Fibroblast of skin of right quadriceps (primary cell): ENCODE results near the gene RASIP1.
A peak's percentile ranks its signal among the peaks of the same experiment; 100 is the strongest.
"Not testable (repeated sequence)": the region's sequence is repeated elsewhere in the genome, so short reads cannot be mapped to it uniquely, and the experiment has no call there.

ENCODE experiments used
- DNase-seq: peaks from one replicate; pipeline ENCODE4 v3.0.0-alpha.2; 2013

RASIP1 gene, protein sequence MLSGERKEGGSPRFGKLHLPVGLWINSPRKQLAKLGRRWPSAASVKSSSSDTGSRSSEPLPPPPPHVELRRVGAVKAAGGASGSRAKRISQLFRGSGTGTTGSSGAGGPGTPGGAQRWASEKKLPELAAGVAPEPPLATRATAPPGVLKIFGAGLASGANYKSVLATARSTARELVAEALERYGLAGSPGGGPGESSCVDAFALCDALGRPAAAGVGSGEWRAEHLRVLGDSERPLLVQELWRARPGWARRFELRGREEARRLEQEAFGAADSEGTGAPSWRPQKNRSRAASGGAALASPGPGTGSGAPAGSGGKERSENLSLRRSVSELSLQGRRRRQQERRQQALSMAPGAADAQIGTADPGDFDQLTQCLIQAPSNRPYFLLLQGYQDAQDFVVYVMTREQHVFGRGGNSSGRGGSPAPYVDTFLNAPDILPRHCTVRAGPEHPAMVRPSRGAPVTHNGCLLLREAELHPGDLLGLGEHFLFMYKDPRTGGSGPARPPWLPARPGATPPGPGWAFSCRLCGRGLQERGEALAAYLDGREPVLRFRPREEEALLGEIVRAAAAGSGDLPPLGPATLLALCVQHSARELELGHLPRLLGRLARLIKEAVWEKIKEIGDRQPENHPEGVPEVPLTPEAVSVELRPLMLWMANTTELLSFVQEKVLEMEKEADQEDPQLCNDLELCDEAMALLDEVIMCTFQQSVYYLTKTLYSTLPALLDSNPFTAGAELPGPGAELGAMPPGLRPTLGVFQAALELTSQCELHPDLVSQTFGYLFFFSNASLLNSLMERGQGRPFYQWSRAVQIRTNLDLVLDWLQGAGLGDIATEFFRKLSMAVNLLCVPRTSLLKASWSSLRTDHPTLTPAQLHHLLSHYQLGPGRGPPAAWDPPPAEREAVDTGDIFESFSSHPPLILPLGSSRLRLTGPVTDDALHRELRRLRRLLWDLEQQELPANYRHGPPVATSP

DNA sequence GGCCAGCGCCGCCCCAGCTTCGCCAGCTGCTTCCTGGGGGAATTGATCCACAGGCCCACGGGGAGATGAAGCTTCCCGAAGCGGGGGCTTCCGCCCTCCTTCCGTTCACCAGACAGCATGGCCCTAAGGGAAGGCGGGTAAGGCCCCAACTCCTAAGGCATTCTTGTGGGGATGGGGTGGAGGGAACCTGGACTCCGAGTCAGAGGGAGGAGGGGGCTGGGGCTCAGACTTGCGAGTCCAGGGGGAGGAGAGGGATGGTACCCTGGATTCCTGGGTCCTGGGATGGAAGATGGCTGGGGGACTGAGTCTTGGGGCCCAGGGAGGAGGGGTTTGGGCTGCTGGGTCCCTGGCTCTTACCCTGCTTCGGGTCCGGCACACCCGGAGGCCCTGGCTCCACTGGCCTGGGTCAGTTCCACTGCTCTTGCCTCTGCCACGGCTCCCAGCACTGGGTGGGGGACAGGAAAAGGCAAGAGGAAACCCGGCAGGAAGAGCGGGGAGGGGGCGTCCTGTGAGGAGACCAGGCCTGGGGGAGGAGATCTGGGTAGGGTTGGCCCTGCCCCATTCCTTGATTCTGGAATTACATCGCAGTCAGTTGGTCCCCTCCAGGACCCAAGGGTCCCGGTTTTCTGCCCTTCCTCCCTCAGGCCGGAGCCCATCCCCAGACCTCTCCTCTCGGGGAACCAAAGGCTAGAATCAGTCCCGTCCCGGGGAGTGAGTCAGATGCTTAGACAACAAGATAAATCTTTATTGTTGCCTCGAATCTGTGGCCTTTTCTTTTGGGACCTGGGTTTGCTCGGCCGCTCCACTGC lies at the start of gene RASIP1:
RASIP1 (minus strand) TSS at position 447 of the 809 bp plus-strand sequence; CDS start at position 119, 328 bp downstream.
- DNase-seq: no peak

DNA sequence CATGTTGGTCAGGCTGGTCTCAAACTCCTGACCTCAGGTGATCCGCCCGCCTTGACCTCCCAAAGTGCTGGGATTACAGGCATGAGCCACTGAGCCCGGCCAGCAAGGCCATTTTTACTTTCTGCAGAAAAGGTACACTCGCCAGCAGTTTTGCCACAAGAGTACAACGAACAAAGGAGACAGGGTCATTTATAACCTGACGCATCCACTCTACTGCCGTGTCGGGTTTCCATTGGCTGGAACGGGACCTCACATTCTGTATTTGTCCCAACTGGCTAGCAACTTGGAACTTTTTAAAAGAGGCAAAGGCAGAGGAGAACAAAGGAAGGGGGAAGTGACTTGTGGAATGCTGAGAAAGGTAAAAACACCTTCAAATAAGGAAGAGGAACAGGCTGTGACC lies 46.9 kb upstream of the RASIP1 start:
- DNase-seq: not testable (repeated sequence)

DNA sequence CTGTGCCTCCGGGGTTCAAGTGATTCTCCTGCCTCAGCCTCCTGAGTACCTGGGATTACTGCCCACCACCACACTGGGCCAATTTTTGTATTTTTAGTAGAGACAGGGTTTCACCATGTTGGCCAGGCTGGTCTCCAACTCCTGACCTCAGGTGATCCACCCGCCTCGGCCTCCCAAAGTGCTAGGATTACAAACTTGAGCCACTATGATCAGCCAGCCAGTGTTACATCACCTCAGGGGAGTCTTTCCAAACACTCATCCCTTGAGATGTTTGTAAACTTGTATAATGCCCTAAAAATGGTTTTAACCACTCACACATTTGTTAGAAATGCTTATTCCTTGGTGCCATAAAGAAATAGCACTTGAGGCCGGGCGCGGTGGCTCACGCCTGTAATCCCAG lies 46.0 kb upstream of the RASIP1 start:
- not testable (repeated sequence) for DNase-seq

DNA sequence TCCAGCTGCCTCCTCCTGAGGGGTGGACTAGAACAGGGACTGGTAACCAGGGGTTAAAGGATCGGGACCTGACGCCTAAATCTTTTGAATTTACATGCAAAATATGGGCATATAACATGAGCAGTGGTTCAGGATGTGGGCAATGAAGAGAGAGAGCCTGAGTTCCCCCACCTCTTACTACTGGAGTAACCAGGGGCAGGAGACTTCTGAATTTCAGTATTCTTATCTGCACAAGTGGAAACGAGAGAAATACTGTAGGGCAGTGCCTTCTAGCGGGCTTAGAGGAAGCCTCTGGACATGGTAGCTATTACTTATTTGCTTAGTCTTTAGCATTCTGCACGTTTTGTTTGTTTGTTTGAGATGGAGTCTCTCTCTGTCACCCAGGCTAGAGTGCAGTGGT lies 44.1 kb upstream of the RASIP1 start:
- no peak for DNase-seq

DNA sequence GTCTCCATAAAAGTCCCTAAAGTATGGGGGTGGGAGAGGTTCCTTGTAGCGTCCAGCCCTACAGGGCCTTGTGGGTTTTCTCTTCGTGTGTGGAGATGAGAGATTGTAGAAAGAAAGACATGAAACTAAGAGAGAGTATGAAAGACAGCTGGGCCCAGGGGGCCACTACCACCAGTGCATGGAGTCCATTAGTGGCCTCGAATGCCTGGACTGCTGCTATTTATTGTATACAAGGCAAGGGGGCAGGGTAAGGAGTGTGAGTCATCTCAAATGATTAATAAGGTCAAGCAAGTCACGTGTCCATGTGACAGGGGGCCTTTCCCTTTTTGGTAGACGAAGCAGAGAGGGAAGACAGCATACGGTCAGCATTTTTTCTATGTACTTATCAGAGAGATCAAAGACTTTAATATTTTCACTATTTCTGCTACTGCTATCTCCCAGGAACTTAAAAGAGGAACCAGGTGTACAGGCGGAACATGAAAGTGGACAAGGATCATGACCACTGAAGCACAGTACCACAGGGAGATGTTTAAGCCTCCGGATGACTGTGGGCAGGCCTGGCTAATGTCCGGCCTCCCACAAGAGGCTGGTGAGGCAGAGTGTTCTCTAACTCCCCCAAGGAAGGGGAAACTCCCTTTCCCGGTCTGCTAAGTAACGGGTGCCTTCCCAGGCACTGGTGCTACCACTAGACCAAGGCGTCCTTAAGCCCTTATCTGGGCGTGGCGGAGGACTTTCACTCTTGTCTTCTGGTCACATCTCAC lies 40.4 kb upstream of the RASIP1 start:
- peak; percentile 29 for DNase-seq

DNA sequence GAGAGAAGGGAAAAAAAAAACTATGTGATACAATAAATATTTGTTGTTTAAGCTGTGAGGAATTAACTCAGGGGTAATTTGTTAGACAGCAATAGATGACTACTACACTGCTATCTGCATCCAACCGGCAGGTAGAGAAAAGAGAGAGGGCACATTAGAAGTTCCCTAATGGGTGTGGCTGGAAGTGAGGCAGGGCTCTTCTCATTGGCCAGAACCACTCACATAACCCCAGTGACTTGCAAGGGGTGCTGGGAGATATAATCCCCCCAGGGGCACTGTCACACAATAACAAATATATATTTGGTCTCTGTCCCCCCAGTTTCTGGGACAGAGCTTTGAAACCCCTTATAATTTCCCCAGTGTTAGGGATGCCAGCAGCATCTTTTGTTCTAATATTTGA lies 39.2 kb upstream of the RASIP1 start:
- no peak for DNase-seq

DNA sequence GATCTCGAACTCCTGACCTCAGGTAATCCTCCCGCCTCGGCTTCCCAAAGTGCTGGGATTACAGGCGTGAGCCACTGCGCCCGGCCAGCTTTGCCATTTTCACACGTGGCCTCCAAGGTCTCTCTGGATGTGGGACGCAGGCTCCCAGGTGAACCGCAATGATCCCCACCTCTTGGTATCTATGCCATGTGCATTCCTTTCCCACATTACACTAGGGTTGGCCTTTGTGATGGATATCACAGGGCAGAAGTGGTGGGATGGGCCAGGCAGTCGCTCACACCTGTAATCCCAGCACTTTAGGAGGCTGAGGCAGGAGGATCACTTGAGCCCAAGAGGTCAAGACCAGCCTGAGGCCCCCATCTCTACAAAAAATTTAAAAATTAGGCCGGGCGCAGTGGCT lies 37.3 kb upstream of the RASIP1 start:
- no peak for DNase-seq

DNA sequence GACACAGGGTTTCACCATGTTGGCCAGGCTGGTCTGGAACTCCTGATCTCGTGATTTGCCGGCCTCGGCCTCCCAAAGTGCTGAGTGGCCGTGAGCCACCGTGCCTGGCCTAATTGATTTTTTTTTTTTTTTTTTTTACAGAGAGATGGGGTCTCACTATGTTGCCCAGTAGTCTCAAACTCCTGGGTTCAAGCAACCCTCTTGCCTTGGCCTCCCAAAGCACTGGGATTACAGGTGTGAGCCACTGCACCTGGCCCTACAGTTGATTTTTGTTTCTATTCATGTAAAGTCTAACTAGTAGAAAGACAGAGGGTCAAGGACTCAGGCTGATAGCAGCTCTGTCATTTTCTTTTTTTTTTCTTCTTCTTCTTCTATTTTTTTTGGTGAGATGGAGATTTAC lies 36.7 kb upstream of the RASIP1 start:
- DNase-seq: no peak

DNA sequence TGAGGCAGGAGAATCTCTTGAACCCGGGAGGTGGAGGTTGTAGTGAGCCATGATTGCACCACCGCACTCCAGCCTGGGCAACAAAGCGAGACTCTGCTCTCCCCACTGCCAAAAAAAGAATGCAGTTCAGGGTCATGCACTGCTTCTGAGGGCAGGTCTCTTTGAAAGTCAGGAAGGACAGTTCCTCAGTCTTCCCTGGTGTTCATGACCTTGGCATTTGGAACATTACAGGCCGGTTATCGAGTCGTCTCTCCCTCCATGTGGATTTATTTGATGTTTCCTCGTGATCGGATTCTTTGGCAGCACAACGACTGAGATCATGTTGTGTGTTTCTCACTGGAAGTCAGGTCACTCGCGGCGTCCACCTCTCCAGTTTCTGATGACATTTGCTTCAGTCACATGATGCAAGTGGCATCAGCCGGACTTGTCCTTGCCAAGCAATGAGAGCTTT lies 32.1 kb upstream of the RASIP1 start:
- no peak for DNase-seq

DNA sequence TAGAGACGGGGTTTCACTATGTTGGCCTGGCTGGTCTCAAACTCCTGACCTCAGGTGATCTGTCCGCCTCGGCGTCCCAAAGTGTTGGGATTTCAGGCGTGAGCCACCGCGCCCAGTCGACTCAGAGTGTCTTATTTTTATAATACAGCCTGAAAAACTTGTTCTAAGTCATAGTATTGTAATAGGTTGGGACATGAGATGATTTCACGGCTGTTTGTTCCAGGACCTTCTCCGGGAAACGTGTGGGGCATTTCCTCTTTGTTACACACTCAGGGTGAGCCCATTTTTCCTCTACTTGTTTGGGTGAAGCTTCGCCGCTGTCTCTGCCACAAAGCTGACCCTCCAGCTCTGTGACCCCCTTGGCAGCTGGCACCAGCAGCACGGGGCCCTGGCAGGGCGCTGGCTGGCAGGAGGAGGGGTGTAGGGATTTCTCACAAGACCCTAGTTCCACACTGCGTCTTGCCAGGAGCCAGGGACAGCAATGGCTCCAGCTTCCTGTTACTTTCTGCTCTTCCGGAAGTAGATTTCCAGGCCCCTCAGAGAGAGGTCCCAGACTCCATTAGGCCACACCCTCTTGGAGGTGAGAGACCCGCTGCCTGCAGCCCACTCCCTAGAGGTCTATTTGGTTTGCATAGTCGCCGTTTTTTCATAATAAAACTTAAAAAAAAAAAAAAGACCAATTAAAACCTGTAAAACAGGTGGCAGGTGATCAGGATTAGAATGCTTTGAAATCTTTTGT lies 30.5 kb upstream of the RASIP1 start:
- DNase-seq: no peak

DNA sequence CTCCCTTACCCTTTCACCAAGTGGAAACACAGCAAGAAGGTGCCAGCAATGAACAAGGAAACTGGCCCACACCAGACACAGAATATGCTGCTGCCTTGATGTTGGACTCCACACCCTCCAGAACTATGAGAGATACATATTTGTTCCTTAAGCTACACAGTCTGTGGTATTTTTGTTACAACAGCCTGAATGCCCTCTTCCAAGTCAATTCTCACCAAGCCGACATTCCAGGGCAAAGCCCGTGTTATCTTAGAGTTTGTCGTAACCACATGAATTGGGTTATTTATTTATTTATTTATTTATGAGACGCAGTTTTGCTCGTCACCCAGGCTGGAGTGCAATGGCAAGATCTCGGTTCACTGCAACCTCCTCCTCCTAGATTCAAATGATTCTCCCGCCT lies 29.9 kb upstream of the RASIP1 start:
- DNase-seq: peak; percentile 61

DNA sequence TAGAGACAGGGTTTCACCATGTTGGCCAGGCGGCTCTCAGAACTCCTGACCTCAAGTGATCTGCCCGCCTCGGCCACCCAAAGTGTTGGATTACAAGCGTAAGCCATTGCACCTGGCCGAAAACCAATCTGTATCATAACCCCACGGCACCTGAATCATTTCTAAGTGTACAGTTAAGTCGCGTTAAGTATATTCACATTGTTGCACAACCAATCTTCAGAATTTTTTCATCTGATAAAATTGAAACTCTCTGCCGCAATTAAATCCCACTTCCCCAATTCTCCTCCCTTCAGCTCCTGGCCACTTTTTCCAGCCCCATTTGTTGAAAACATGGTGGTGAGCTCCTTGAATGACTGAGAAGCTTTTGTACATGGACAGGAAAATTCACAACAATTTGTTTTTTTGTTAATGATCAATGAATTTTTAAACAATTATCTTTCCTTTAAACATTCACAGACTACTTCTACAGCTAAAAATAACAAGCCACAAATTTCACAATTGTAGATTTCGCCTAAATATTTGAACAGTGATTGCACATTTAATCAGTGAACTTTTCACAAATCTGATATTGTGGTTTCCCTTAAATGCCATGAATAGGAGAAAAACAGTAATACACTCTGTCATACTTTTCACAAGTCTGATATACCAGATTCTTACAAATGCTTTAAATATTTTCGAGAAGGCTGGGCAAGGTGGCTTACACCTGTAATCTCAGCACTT lies 28.7 kb upstream of the RASIP1 start:
- no peak for DNase-seq

DNA sequence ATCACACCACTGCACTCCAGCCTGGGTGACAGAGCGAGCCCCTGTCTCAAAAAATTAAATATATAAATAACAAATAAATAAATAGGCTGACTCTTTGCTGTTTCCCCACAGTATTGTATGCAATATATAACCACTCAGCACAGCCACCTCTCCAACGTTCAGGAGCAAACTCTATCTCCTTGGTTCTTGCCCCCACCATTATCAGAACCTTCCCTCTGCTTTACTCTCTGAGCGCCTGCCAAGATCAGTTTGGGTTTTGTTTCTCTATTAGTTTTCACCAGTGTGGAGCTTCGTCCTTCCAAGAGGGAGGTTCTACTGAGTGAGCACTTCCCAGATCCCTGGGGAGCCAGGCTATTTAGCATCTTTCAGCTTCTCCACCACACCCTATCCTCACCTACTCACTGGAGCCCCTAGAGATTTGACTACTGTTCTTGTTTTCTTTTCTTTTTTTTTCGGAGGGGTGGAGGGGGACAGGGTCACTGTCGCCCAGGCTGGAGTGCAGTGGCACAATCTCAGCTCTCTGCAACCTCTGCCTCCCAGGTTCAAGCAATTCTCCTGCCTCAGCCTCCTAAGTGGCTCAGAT lies 27.9 kb upstream of the RASIP1 start:
- DNase-seq: not testable (repeated sequence)

DNA sequence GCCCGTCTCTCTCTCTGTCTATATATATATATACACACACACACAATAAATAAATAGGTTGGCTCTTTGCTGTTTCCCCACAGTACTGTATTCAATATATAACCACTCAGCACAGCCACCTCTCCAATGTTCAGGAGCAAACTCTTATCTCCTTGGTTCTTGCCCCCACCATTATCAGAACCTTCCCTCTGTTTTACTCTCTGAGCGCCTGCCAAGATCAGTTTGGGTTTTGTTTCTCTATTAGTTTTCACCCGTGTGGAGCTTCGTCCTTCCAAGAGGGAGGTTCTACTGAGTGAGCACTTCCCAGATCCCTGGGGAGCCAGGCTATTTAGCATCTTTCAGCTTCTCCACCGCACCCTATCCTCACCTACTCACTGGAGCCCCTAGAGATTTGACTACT lies 25.4 kb upstream of the RASIP1 start:
- not testable (repeated sequence) for DNase-seq

DNA sequence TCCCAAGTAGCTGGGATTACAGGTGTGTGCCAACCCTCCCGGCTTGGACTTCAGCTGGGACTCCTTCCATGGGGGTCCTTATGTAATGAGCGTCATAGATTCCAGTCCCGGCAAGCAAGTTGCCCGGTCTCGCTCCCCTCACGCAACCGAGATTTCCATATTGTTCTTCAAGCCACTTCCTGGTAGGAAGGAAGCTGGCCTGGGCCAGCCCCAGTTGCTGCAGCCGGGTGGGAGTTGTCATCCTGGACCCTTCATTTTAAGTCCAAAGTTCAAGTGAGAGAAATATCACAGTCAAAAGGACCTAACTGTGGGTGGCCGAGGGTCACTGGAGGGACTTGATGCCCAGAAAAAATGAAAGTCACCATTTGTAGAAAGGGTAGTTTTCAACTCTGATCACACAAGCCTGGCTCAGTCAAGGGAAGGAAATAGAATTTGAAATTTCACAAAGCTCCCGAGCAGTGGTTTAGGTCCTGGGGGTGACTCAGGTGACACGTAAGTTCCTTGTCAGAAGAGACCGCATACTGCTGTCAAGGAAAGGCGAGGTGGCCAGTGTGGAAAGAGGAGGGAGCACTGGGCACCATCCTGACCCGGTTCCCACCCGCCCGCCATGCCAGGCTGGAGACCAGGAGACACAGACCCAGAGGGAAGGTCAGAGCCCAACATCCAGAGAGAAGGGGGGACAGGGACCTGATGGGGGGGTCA lies 20.2 kb upstream of the RASIP1 start:
- no peak for DNase-seq

DNA sequence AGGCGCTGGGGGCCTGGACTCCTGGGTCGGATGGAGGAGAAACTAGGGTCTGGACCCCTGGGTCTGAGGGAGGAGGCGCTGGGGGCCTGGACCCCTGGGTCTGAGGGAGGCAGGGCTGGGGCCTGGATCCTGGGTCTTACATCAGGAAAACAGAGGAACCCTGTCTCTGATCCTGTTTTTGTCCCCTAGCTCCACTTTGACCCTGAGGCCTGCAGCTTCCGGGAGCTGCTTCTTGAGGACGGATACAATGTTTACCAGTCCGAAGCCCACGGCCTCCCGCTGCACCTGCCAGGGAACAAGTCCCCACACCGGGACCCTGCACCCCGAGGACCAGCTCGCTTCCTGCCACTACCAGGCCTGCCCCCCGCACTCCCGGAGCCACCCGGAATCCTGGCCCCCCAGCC lies 17.3 kb upstream of the RASIP1 start:
- DNase-seq: no peak

DNA sequence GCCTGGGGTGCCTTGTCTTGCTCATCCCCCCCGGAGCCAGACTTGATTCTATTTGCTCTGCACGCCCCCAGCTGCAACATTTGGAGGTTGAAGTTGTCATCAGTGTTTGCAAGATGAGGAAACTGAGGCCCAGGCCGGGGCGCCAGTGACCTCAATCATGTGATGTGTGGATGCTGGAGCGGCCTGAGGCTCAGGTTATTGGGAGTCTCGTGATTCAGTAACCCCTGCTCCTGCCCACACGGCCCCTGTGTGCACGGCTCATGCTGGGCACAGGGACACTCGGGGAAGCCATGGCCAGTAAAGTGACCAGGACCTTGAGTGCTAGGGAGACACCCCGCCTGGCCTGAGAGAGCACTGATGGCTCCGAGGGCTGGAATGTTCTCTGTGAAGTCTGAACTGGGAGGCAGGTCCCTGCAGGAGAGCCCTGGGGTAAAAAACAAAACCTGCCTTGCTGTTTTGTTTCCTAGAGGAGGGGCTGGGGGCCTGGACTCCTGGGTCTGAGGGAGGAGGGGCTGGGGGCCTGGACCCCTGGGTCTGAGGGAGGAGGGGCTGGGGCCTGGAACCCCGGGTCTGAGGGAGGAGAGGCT lies 16.8 kb upstream of the RASIP1 start:
- no peak for DNase-seq

DNA sequence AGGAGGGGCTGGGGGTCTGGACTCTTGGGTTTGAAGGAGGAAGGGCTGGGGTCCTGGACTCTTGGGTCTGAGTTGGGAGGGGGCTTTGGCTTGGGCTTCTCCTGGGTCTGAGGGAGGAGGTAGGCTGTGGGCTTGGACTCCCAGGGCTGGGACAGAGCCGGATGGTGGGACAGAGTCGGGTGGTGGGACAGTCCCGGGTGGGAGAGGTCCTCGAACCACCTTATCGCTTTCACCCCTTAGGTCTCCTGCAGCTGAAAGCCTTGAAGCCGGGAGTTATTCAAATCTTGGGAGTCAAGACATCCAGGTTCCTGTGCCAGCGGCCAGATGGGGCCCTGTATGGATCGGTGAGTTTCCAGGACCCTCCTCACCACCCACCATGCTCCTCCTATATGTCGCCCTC lies 16.3 kb upstream of the RASIP1 start:
- no peak for DNase-seq

DNA sequence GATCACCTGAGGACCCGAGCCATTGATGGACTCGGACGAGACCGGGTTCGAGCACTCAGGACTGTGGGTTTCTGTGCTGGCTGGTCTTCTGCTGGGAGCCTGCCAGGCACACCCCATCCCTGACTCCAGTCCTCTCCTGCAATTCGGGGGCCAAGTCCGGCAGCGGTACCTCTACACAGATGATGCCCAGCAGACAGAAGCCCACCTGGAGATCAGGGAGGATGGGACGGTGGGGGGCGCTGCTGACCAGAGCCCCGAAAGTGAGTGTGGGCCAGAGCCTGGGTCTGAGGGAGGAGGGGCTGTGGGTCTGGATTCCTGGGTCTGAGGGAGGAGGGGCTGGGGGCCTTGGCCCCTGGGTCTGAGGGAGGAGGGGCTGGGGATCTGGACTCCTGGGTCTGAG lies 15.8 kb upstream of the RASIP1 start:
- no peak for DNase-seq
